Measurements from ENCODE around the gene RIPPLY1. TPM values are rescaled to one million over a fixed set of nuclear protein-coding genes. Genes with fewer than 3 reads are reported as not detected.

Gene RIPPLY1, protein sequence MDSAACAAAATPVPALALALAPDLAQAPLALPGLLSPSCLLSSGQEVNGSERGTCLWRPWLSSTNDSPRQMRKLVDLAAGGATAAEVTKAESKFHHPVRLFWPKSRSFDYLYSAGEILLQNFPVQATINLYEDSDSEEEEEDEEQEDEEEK
- total RNA-seq = not detected

DNA sequence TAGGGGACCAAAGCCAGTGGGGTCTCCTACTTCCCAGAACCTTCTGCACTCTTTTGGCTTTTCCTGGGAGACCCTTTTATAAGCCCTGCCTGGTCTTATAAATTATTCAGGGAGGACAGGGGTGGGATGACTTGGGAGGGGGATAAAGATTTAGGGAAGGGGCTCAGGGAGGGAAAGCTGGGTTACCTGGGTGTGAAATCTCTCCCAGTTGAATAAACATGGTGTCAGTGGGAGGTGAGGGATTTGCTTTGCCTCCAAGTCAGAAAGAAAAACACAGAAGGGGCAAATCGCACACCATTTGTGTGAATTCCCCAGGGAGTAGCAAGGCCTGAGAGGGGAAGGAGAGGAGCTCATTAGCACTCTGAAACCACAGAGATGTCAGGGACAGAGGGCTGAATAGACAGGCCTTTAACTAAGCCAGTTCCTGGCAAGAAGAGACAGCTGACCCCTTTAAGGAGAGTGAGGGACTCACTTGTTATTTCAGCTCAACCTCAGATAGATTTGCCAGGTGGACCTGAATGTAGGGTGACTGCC is at the start of gene RIPPLY1:
TSS of gene RIPPLY1 (minus strand) at position 51 of the 534 bp plus-strand sequence. CDS start 54 bp downstream, outside the sequence.
- H3K36me3 ChIP-seq = no peaks in the 10 kb centered on the region
- no peaks in the 10 kb centered on the region for H3K27me3 ChIP-seq
- H3K9me3 ChIP-seq = no peaks in the 10 kb centered on the region
- TF ChIP-seq, protein P1, sequence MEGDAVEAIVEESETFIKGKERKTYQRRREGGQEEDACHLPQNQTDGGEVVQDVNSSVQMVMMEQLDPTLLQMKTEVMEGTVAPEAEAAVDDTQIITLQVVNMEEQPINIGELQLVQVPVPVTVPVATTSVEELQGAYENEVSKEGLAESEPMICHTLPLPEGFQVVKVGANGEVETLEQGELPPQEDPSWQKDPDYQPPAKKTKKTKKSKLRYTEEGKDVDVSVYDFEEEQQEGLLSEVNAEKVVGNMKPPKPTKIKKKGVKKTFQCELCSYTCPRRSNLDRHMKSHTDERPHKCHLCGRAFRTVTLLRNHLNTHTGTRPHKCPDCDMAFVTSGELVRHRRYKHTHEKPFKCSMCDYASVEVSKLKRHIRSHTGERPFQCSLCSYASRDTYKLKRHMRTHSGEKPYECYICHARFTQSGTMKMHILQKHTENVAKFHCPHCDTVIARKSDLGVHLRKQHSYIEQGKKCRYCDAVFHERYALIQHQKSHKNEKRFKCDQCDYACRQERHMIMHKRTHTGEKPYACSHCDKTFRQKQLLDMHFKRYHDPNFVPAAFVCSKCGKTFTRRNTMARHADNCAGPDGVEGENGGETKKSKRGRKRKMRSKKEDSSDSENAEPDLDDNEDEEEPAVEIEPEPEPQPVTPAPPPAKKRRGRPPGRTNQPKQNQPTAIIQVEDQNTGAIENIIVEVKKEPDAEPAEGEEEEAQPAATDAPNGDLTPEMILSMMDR (IDR thresholded peaks at IDR 0.05) = no peak
- TF ChIP-seq EP300 (IDR thresholded peaks at IDR 0.05) (no peak), POLR2AphosphoS5 (IDR thresholded peaks at IDR 0.05) (no peak), POLR2A (IDR thresholded peaks at IDR 0.05) (no peak)
- WGBS = 83% methylated on average over 1 of the region's 1 CpG
- no peak for DNase-seq (ENCODE audit: low spot score in 2 of 2)
- H3K4me3 ChIP-seq = no peak within 1 kb of the TSS
- H3K4me1 ChIP-seq = no peaks in the 10 kb centered on the region
- no peak within 1 kb of the TSS for H3K27ac ChIP-seq

DNA sequence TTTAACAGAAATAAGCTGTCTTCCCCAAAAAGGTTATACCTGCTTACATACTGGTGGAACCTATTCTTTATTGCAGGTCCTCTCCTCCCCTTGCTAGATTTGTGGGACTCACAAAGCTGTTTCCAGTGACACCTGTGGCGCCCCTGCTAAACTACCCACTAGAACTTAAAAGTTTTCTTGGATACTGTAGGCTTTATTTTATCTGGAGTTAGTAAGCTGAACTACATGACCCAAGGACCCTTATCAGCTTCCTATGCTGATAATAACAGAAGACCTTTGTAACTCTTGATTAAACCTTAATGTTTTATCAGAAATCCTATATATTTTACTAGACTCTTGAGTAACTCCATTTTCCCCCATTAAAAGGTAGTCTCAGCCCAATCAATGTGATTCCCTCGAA is 49.4 kb upstream of the RIPPLY1 start:
- no peak overlapping the region for H3K27ac ChIP-seq
- H3K4me1 ChIP-seq = no peaks in the 10 kb centered on the region
- H3K27me3 ChIP-seq = no peaks in the 10 kb centered on the region
- no peaks in the 10 kb centered on the region for H3K9me3 ChIP-seq
- H3K4me3 ChIP-seq = no peak overlapping the region
- TF ChIP-seq POLR2AphosphoS5 (IDR thresholded peaks at IDR 0.05) (no peak), POLR2A (IDR thresholded peaks at IDR 0.05) (no peak), EP300 (IDR thresholded peaks at IDR 0.05) (no peak)
- TF ChIP-seq, protein P1 (IDR thresholded peaks at IDR 0.05) = no peak
- no peak for DNase-seq (ENCODE audit: low spot score in 2 of 2)
- 82% methylated on average over 2 of the region's 2 CpGs for WGBS
- H3K36me3 ChIP-seq = peaks cover 8% of the 10 kb centered on the region

DNA sequence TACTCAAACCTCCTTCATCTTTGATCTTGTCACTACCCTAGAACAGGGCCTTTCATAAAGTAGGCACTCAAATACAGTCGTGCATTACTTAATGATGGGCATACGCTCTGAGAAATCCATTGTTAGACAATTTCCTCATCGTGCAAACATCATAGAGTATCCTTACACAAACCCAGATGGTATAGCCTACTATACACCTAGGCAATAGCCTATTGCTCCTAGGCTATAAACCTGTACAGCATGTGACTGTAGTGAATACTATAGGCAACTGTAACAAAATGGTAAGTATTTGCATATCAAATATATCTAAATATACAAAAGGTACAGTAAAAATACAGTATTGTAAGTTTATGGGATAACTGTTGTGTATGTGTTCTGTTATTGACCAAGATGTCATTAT is 48.9 kb upstream of the RIPPLY1 start:
- no peak overlapping the region for H3K27ac ChIP-seq
- peaks cover 8% of the 10 kb centered on the region for H3K36me3 ChIP-seq
- no peaks in the 10 kb centered on the region for H3K9me3 ChIP-seq
- DNase-seq (ENCODE audit: low spot score in 2 of 2) = no peak
- 80% methylated on average over 3 of the region's 3 CpGs for WGBS
- no peaks in the 10 kb centered on the region for H3K27me3 ChIP-seq
- TF ChIP-seq EP300 (IDR thresholded peaks at IDR 0.05) = no peak
- no peak for TF ChIP-seq POLR2AphosphoS5 (IDR thresholded peaks at IDR 0.05)
- no peak overlapping the region for H3K4me3 ChIP-seq
- no peaks in the 10 kb centered on the region for H3K4me1 ChIP-seq

DNA sequence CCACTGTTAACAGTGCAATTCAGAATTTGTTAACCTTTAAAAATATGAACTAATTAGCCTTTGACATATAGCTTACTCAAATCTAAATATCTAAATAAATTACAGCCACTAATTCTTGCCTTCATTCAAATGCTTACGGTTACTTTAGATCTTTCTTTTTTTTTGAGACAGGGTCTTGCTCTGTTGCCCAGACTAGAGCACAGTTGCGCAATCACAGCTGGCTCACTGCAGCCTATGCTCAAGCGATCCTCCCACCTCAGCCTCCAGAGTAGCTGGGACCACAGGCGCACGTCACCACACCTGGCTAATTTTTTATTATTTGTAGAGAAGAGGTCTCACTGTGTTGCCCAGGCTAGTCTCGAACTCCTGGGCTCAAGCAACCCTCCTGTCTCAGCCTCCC is 48.1 kb upstream of the RIPPLY1 start:
- WGBS = 87% methylated on average over 6 of the region's 6 CpGs
- Histone ChIP-seq H3K27ac (no peak overlapping the region), H3K36me3 (peaks cover 8% of the 10 kb centered on the region), H3K4me1 (no peaks in the 10 kb centered on the region), H3K27me3 (no peaks in the 10 kb centered on the region), H3K9me3 (no peaks in the 10 kb centered on the region), H3K4me3 (no peak overlapping the region)
- no peak for DNase-seq (ENCODE audit: low spot score in 2 of 2)
- TF ChIP-seq EP300 (IDR thresholded peaks at IDR 0.05) (no peak), POLR2A (IDR thresholded peaks at IDR 0.05) (no peak), POLR2AphosphoS5 (IDR thresholded peaks at IDR 0.05) (no peak)
- TF ChIP-seq, protein P1 (IDR thresholded peaks at IDR 0.05) = no peak

DNA sequence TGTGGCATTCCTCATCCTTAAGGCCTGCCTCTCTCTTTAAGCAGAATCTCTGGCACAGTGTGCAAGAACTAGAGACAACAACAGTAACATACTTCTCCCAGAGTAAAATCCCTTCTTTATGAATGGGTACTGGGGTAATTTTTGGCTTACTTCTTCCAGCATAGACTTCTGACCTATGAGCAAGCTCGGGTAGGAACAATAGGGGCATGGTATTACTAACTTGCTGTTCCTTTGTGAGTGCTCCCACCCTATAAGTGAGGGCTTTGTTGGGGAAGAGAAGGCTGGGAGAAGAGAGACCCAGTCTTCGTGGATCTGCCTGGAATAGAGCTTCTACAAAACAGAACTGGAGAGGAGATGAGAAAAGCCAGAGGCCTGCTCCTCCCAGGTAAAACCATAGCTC is 47.2 kb upstream of the RIPPLY1 start:
- H3K4me3 ChIP-seq = no peak overlapping the region
- H3K9me3 ChIP-seq = no peaks in the 10 kb centered on the region
- no peaks in the 10 kb centered on the region for H3K4me1 ChIP-seq
- no peaks in the 10 kb centered on the region for H3K27me3 ChIP-seq
- H3K27ac ChIP-seq = no peak overlapping the region
- no peak for TF ChIP-seq EP300 (IDR thresholded peaks at IDR 0.05)
- TF ChIP-seq, protein P1 (IDR thresholded peaks at IDR 0.05) = no peak
- peaks cover 3% of the 10 kb centered on the region for H3K36me3 ChIP-seq
- 36% methylated on average over 2 of the region's 2 CpGs for WGBS
- no peak for DNase-seq (ENCODE audit: low spot score in 2 of 2)

DNA sequence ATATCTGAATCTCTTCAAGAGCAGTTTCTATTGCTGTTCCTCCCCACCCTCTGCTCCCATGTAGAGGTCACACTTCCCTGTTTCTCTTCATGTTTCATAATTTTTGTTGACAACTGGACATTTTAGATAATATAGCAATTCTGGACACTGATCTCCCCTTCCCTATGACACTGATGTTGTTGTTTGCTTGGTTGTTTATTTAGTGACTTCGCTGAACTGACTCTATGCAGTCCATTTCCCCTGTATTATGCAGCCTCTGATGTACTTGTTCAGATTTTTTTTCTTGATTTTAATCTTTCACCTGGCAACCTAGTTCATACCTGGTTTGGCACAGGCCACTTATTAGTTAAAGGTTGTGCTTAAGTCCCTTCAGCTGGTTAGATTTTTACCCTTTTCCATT is 46.2 kb upstream of the RIPPLY1 start:
- WGBS = 58% methylated on average over 1 of the region's 1 CpG
- TF ChIP-seq POLR2AphosphoS5 (IDR thresholded peaks at IDR 0.05) (no peak), POLR2A (IDR thresholded peaks at IDR 0.05) (no peak), EP300 (IDR thresholded peaks at IDR 0.05) (no peak)
- TF ChIP-seq, protein P1 (IDR thresholded peaks at IDR 0.05) = no peak

More for the DNA sequence above, 46.2 kb upstream of the RIPPLY1 start:
- H3K27ac ChIP-seq = no peak overlapping the region
- H3K9me3 ChIP-seq = no peaks in the 10 kb centered on the region
- no peak for DNase-seq (ENCODE audit: low spot score in 2 of 2)
- H3K4me3 ChIP-seq = no peak overlapping the region
- H3K27me3 ChIP-seq = no peaks in the 10 kb centered on the region
- peaks cover 3% of the 10 kb centered on the region for H3K36me3 ChIP-seq
- no peaks in the 10 kb centered on the region for H3K4me1 ChIP-seq
